Endothelial cell of umbilical vein (primary cell): ENCODE results near the gene CFAP97D1. TPM values are rescaled to one million over a fixed set of nuclear protein-coding genes. Genes with fewer than 3 reads are reported as not detected.

ENCODE experiments used
- BruUV-seq: library from RNA; stranded (reverse); fragments of 400-500 nt; replicated peaks from 2 replicates; lab custom pipeline; 2021; lab: Mats Ljungman, UMichigan
- CTCF ChIA-PET: fragments of 300-600, 350-600 bp; sonication (Branson Sonifier 250); formaldehyde crosslinking; loops from one replicate; lab custom pipeline; 2021; ENCODE audit warnings: antibody characterized with exemption, inconsistent platforms; lab: Charles Lee
- POLR2A ChIA-PET: fragments of 300-600, 350-600 bp; sonication (Branson Sonifier 250); formaldehyde crosslinking; loops from one replicate; lab custom pipeline; 2021; ENCODE audit warnings: antibody characterized with exemption, inconsistent platforms; lab: Charles Lee
- DNase-seq: peaks from one replicate; pipeline ENCODE4 v3.0.0-alpha.2; 2011; ENCODE audit warnings: low read depth, low spot score
- FAIRE-seq: peaks from 2 replicates; lab custom pipeline; 2011; peaks lifted over from hg19 to GRCh38; lab: Jason Lieb, UNC
- H2AFZ ChIP-seq: 2 replicates; pipeline ENCODE4 v1.6.0; 2012; ENCODE audit warnings: low read depth, low read length, control low read depth, inconsistent platforms
- H3K27ac ChIP-seq: 2 replicates; pipeline ENCODE4 v1.5.1; 2011; ENCODE audit warnings: low read depth, mild to moderate bottlenecking, control low read depth, low read length, moderate library complexity; ENCODE audit not compliant: insufficient read depth
- H3K27me3 ChIP-seq, 2 experiments: 2 replicates each; pipeline versions ENCODE4 v1.6.0 to v1.6.1; 2011; ENCODE audit warnings: low read length in 2 of 2, mixed read lengths in 1 of 2; ENCODE audit not compliant: control insufficient read depth in 2 of 2, insufficient read depth in 2 of 2
- H3K36me3 ChIP-seq, 2 experiments: 2 replicates in 1 of 2; 3 replicates in 1 of 2; pipeline ENCODE4 v1.5.1; 2011; ENCODE audit warnings: low read length in 2 of 2, mild to moderate bottlenecking in 1 of 2, moderate library complexity in 1 of 2; ENCODE audit not compliant: control insufficient read depth in 2 of 2, insufficient read depth in 2 of 2; ENCODE audit errors: extremely low read depth in 1 of 2
- H3K4me1 ChIP-seq: 3 replicates; pipeline ENCODE4 v1.5.1; 2011; ENCODE audit warnings: mild to moderate bottlenecking, low read length; ENCODE audit not compliant: control insufficient read depth, insufficient read depth; ENCODE audit errors: extremely low read depth
- H3K4me2 ChIP-seq: 2 replicates; pipeline ENCODE4 v1.6.1; 2011; ENCODE audit warnings: low read length, control low read depth, mixed read lengths; ENCODE audit not compliant: insufficient read depth
- H3K4me3 ChIP-seq, 3 experiments: fragments of 200-600 bp in 1 of 3; sonication (generic), shearing (Covaris generic) in 1 of 3; replicated peaks in 1 of 3; 2 replicates each; pipeline ENCODE4 v1.5.1; 2011 to 2016; ENCODE audit warnings: control low read depth in 3 of 3, low read length in 3 of 3, mild to moderate bottlenecking in 2 of 3, inconsistent platforms in 1 of 3, low read depth in 1 of 3, moderate library complexity in 1 of 3; ENCODE audit not compliant: insufficient read depth in 1 of 3
- H3K79me2 ChIP-seq: 2 replicates; pipeline ENCODE4 v1.6.0; 2012; ENCODE audit warnings: low read length, inconsistent platforms; ENCODE audit not compliant: control insufficient read depth, insufficient read depth
- H3K9ac ChIP-seq: replicated peaks from 2 replicates; pipeline ENCODE3; 2011; ENCODE audit warnings: low read length, control low read depth; ENCODE audit not compliant: insufficient read depth; ENCODE audit errors: extremely low read depth
- H3K9me1 ChIP-seq: replicated peaks from 3 replicates; pipeline ENCODE4 v1.6.0; 2011; ENCODE audit warnings: mild to moderate bottlenecking, low read length; ENCODE audit not compliant: control insufficient read depth, insufficient read depth; ENCODE audit errors: extremely low read depth
- H3K9me3 ChIP-seq: replicated peaks from 2 replicates; pipeline ENCODE4 v1.5.1; 2012; ENCODE audit warnings: low read length, inconsistent platforms; ENCODE audit not compliant: control insufficient read depth, insufficient read depth
- H4K20me1 ChIP-seq: replicated peaks from 2 replicates; pipeline ENCODE3; 2011; ENCODE audit warnings: mild to moderate bottlenecking, low read length; ENCODE audit not compliant: control insufficient read depth, insufficient read depth; ENCODE audit errors: extremely low read depth
- EZH2 ChIP-seq: IDR thresholded peaks from 2 replicates; pipeline ENCODE4 v1.6.1; 2012; ENCODE audit warnings: borderline replicate concordance, low read depth, mild to moderate bottlenecking, moderate library complexity, low read length, inconsistent platforms; ENCODE audit not compliant: severe bottlenecking
- FOS ChIP-seq: IDR thresholded peaks from 2 replicates; pipeline ENCODE4 v1.6.1; 2011; ENCODE audit warnings: mild to moderate bottlenecking, low read length, moderate library complexity, borderline replicate concordance; ENCODE audit not compliant: insufficient read depth
- GATA2 ChIP-seq: IDR thresholded peaks from 2 replicates; pipeline ENCODE4 v1.7.0; 2011; ENCODE audit warnings: low read depth, mild to moderate bottlenecking, moderate library complexity, mixed read lengths, low read length; ENCODE audit not compliant: insufficient read length, insufficient read depth
- JUN ChIP-seq: IDR thresholded peaks from 2 replicates; pipeline ENCODE4 v1.6.1; 2011; ENCODE audit warnings: borderline replicate concordance, low read depth; ENCODE audit not compliant: insufficient read length, insufficient read depth
- MAX ChIP-seq: IDR thresholded peaks from 2 replicates; pipeline ENCODE4 v1.6.1; 2011; ENCODE audit not compliant: insufficient read depth, insufficient read length
- MYC ChIP-seq: IDR thresholded peaks from one replicate; pipeline ENCODE4 v1.6.1; 2011; ENCODE audit warnings: mild to moderate bottlenecking, low read depth, low read length
- POLR2A ChIP-seq: IDR thresholded peaks from 2 replicates; pipeline ENCODE4 v1.6.1; 2012; ENCODE audit warnings: low read depth, mild to moderate bottlenecking, control low read depth, low read length
- POLR2AphosphoS5 ChIP-seq: IDR thresholded peaks from 2 replicates; pipeline ENCODE4 v1.6.1; 2012; ENCODE audit warnings: low read depth, mild to moderate bottlenecking, control low read depth, low read length, moderate library complexity; ENCODE audit not compliant: insufficient read depth
- dilution Hi-C: fragments of 300-500 bp; cut with MboI; formaldehyde crosslinking; loops from one replicate; pipeline ENCODE4 v1.15.0; 2019; ENCODE audit warnings: low sequenced_read_pairs; ENCODE audit not compliant: extremely low pct_ligation_motif_present
- intact Hi-C: fragments of 100-400 bp; cut with micrococcal nuclease; formaldehyde crosslinking; loops from one replicate; pipeline ENCODE4 v1.10.0; 2022
- polyA plus RNA-seq, 4 experiments: library from polyadenylated mRNA; depleted of rRNA in 3 of 4; stranded (reverse) in 3 of 4; unstranded in 1 of 4; fragments of >200 nt; gene quantifications; 2 replicates each; pipeline versions ENCODE4 v1.2.1 to v1.2.3, GENCODE V29; 2011 to 2012; ENCODE audit warnings: missing spikeins in 1 of 4
- total RNA-seq: library from RNA; stranded (reverse); gene quantifications from 2 replicates; pipeline ENCODE4 v1.2.3, GENCODE V29; 2021
- TF ChIP-seq, protein P1 (sequence below), 2 donors: IDR thresholded peaks; 1 replicate in 1 of 2; 2 replicates in 1 of 2; pipeline ENCODE4 v1.5.1; 2011; ENCODE audit warnings: low read length in 2 of 2, mild to moderate bottlenecking in 2 of 2, moderate library complexity in 2 of 2, control low read depth in 1 of 2, inconsistent platforms in 1 of 2, low read depth in 1 of 2; ENCODE audit not compliant: insufficient read depth in 1 of 2; ENCODE audit errors: extremely low read depth in 1 of 2

Gene CFAP97D1
- total and polyA plus RNA-seq, 2 donors (not counting 3 experiments of a cell fraction or from before 2014, with no cell fraction given): not detected

DNA sequence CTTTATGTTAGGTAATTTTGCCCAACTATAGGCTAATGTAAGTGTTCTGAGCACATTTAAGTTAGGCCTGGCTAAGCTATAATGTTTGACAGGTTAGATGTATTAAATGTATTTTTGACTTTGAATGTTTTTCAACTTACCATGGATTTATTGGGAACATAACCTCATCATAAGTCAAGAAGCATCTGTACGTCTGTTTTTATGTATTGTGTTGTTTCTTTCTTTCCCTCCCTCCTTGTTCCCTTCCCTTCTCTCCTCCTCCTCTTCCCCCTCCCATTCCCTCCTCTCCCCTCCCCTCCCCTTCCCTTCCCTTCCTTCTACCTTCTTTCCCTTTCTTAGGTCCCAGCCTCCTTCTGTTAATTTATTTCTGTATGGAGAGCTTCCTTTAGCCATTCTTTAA lies 9.2 kb downstream of the CFAP97D1 start:
- ChIA-PET CTCF (interaction anchor here (0.7 to 5.0 kb wide), 15 partner anchors 9 to 154 kb away, joined by 3 to 153 read pairs (median 4); partner anchors contain the start of genes CD300LG and CFAP97D1), POLR2A (no interaction called here)
- Histone ChIP-seq H3K9me1 (no peaks in the 10 kb centered on the region), H3K4me2 (no peak overlapping the region), H3K9ac (no peak overlapping the region), H3K9me3 (no peaks in the 10 kb centered on the region), H3K4me1 (peaks cover 5% of the 10 kb centered on the region), H3K4me3 (no peak overlapping the region), H3K27ac (no peak overlapping the region), H3K79me2 (no peaks in the 10 kb centered on the region), H3K27me3 (peaks cover 0 to 1% of the 10 kb centered on the region in 2 experiments), H4K20me1 (no peaks in the 10 kb centered on the region), H3K36me3 (no peaks in the 10 kb centered on the region), H2AFZ (no peak overlapping the region)
- DNase-seq (no peak), FAIRE-seq (no peak)
- no peak for TF ChIP-seq GATA2
- no peak for TF ChIP-seq POLR2AphosphoS5
- TF ChIP-seq EZH2: no peak
- TF ChIP-seq, protein P1, sequence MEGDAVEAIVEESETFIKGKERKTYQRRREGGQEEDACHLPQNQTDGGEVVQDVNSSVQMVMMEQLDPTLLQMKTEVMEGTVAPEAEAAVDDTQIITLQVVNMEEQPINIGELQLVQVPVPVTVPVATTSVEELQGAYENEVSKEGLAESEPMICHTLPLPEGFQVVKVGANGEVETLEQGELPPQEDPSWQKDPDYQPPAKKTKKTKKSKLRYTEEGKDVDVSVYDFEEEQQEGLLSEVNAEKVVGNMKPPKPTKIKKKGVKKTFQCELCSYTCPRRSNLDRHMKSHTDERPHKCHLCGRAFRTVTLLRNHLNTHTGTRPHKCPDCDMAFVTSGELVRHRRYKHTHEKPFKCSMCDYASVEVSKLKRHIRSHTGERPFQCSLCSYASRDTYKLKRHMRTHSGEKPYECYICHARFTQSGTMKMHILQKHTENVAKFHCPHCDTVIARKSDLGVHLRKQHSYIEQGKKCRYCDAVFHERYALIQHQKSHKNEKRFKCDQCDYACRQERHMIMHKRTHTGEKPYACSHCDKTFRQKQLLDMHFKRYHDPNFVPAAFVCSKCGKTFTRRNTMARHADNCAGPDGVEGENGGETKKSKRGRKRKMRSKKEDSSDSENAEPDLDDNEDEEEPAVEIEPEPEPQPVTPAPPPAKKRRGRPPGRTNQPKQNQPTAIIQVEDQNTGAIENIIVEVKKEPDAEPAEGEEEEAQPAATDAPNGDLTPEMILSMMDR (IDR thresholded peaks at IDR 0.05; ENCODE audit: extremely low read depth in 1 of 2, insufficient read depth in 1 of 2, low read depth in 1 of 2, low read length in 2 of 2): no peak
- TF ChIP-seq MAX: no peak
- TF ChIP-seq JUN: no peak
- no peak for TF ChIP-seq FOS
- no peak for TF ChIP-seq POLR2A
- no peak for TF ChIP-seq MYC
- no TSS peak for BruUV-seq
- dilution Hi-C loops (no loop called here), intact Hi-C loops (no loop called here)
